Epithelial cell of proximal tubule (primary cell): ENCODE results near the gene MAML2. TPM values are rescaled to one million over a fixed set of nuclear protein-coding genes. Genes with fewer than 3 reads are reported as not detected.

ENCODE experiments used
- DNase-seq: peaks from one replicate; pipeline ENCODE4 v3.0.0-alpha.2; 2011; ENCODE audit warnings: low read depth
- H3K4me3 ChIP-seq: 2 replicates; pipeline ENCODE4 v1.5.1; 2011; ENCODE audit warnings: low read depth, mild to moderate bottlenecking, low read length
- total RNA-seq: library from RNA; depleted of rRNA; stranded (reverse); fragments of >200 nt; gene quantifications from 2 replicates; pipeline ENCODE4 v1.2.3, GENCODE V29; 2015
- TF ChIP-seq, protein P1 (sequence below): conservative IDR thresholded peaks from 2 replicates; pipeline ENCODE4 v1.5.1; 2012; ENCODE audit warnings: low read depth, mild to moderate bottlenecking, low read length

MAML2 gene
- total RNA-seq, 1 donor from 2014 or later: 5.1 TPM

DNA sequence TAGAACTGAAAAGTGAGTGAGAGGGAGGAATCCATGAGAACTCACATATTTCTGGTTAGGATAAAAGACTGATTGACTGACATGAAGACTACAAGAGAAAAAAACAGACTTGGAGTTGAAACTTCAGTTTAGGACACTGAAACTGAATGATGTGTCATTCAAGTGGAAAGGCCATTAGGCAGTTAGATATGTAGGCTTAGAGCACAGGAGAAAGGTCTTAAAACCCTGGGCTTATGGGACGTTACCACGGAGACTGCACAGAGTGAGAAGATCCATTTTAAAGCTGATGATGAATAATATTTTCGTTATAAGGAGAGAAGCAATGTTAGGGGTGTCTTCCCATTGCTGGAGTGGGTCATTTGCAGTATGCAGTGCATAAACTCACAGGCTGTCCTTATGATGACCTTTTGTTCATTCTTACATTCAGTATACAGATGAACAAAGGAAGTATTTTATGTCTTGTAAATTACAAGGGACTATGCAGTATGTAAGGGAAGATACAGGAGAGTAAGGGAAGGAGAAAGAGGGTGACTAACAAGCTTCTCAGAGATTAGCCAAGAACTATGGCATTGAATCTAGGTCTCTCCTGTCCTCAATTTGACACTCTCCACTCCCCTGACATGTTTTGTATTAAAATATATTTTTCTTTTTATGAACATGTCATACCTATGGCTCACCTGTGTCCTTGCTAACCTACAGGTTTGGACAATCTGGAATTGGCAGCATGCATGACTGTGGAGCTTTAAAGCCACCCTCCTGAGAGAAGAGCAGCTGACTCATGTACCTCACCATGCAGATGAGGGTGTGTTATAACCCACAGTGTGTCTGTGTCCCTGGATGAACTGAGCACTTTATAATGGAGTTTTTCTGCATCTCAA is 63.7 kb downstream of the MAML2 start:
- H3K4me3 ChIP-seq: no peak overlapping the region
- TF ChIP-seq, protein P1, sequence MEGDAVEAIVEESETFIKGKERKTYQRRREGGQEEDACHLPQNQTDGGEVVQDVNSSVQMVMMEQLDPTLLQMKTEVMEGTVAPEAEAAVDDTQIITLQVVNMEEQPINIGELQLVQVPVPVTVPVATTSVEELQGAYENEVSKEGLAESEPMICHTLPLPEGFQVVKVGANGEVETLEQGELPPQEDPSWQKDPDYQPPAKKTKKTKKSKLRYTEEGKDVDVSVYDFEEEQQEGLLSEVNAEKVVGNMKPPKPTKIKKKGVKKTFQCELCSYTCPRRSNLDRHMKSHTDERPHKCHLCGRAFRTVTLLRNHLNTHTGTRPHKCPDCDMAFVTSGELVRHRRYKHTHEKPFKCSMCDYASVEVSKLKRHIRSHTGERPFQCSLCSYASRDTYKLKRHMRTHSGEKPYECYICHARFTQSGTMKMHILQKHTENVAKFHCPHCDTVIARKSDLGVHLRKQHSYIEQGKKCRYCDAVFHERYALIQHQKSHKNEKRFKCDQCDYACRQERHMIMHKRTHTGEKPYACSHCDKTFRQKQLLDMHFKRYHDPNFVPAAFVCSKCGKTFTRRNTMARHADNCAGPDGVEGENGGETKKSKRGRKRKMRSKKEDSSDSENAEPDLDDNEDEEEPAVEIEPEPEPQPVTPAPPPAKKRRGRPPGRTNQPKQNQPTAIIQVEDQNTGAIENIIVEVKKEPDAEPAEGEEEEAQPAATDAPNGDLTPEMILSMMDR: no peak
- DNase-seq: no peak

DNA sequence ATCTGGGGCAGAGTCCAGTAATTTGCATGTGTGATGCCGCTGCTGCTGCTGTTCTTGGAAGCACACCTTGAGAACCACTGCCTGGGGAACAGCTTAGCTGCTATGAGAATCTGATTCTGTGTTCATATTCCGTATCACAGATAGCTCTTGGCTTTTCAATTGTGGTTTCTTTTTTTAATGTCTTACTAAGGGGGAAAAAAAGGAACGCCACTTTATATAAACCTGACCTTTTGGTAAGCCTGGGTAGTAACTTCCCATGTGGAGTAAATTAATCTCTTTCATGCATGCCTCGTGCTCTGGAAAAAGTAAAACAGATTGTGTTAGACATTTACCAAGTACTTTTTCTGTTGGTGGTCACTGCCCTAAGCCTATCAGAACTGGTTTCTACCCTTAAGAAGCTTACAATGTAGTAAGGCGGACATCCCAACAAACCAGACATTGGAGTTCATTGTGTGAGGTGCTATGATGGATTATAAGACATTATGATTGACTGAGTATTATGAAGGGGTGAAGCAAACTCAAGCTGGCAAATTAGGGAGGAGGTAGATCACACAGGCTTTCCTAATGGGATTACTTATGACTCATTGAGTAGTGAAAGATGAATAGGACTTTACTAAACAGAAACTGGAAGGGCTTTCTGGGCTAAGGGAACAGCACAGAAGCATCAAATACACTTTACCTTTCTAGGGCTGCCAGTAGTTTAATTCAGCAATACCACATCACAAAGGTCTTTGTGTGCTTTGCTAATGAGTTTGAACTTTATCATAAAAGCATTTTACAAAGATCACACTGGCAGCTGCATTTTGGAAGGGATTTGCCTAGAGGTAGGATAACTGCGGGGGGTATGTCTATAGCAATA is 64.7 kb downstream of the MAML2 start:
- DNase-seq: no peak
- TF ChIP-seq, protein P1: no peak
- no peak overlapping the region for H3K4me3 ChIP-seq

- DNase-seq: no peak
- H3K4me3 ChIP-seq: no peak overlapping the region
- TF ChIP-seq, protein P1: no peak
These were observed 65.3 kb downstream of the MAML2 start for GRCh38 chr11:96277696-96278038.

DNA sequence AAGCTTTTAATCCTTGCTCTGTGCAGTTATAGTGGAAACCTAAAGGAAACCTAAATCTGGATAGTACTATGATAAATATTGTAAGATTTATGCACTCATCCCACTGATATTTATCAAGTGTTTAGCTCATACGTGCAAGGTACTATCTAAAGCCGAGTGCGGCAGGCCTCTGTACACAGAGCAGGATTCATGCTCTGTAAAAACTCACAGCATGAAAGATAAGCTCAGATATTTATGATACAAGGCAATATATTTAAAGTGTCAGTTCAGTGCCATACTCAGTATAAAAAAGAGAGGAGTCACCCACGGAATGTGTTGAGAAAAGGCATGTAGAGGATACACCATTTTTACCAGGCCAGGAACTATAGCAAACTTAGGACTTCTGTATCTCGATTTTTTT is 66.2 kb downstream of the MAML2 start:
- DNase-seq: no peak
- TF ChIP-seq, protein P1: no peak
- H3K4me3 ChIP-seq: no peak overlapping the region

- DNase-seq: no peak
- TF ChIP-seq, protein P1: no peak
- no peak overlapping the region for H3K4me3 ChIP-seq
These were observed 67.0 kb downstream of the MAML2 start for GRCh38 chr11:96275801-96276594.

DNA sequence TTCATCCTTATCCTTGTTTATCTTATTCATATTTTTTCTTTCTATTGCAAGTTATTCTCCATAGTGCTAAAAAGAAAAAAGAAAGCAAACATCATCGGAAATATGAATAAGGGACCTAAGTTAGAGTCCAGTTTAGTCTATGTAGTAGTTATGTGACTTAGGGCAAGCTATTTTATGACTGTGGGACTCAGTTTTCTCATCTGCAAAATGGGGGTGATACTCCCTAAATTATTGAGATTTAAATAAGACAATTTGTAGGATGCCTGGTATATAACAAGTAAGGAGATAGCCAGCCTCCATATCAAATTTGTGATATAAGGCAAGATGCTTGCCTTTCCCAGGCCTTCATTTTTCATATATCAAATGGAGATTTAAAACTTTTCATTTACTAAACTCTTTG is 69.5 kb downstream of the MAML2 start:
- H3K4me3 ChIP-seq: no peak overlapping the region
- DNase-seq: no peak
- TF ChIP-seq, protein P1: no peak
